H1 (cell line): ENCODE data around the gene ARID4B. TPM values are rescaled to one million over a fixed set of nuclear protein-coding genes. Genes with fewer than 3 reads are reported as not detected.

Experiments
- CTCF ChIA-PET: fragments of 300-600 bp; sonication (Branson Sonifier 250); formaldehyde crosslinking; loops from one replicate; lab custom pipeline; 2021; ENCODE audit not compliant: partially characterized antibody; lab: Charles Lee
- POLR2A ChIA-PET: fragments of 300-600 bp; sonication (Branson Sonifier 250); formaldehyde crosslinking; loops from one replicate; lab custom pipeline; 2021; ENCODE audit warnings: inconsistent platforms; ENCODE audit not compliant: partially characterized antibody; lab: Charles Lee
- DNase-seq, 2 experiments: peaks; one replicate each; pipeline versions ENCODE4 v3.0.0 to v3.0.0-alpha.2; 2010 to 2022; ENCODE audit warnings: low spot score in 2 of 2, low read depth in 1 of 2, mixed read lengths in 1 of 2
- FAIRE-seq: peaks from 2 replicates; lab custom pipeline; 2011; peaks lifted over from hg19 to GRCh38; lab: Jason Lieb, UNC
- H2AFZ ChIP-seq: 2 replicates; pipeline ENCODE4 v1.8.1; 2012; ENCODE audit warnings: low read length, inconsistent platforms
- H2AK5ac ChIP-seq: 2 replicates; pipeline ENCODE4 v1.6.1; 2013; ENCODE audit warnings: low read depth, low read length
- H2BK120ac ChIP-seq: replicated peaks from 2 replicates; pipeline ENCODE3; 2013; ENCODE audit warnings: low read depth, low read length, inconsistent platforms
- H2BK12ac ChIP-seq: 2 replicates; pipeline ENCODE4 v1.6.1; 2013; ENCODE audit warnings: low read depth, low read length
- H2BK15ac ChIP-seq: 2 replicates; pipeline ENCODE4 v1.6.1; 2013; ENCODE audit warnings: low read length
- H2BK20ac ChIP-seq: 2 replicates; pipeline ENCODE4 v1.6.1; 2013; ENCODE audit warnings: low read length
- H2BK5ac ChIP-seq: 2 replicates; pipeline ENCODE4 v1.6.1; 2013; ENCODE audit warnings: low read depth, low read length
- H3K14ac ChIP-seq: 2 replicates; pipeline ENCODE4 v1.6.1; 2013; ENCODE audit warnings: inconsistent platforms; ENCODE audit not compliant: insufficient read length
- H3K18ac ChIP-seq: 2 replicates; pipeline ENCODE4 v1.6.1; 2013; ENCODE audit warnings: low read length; ENCODE audit errors: extremely low read depth
- H3K23ac ChIP-seq: 2 replicates; pipeline ENCODE4 v1.6.1; 2013; ENCODE audit warnings: inconsistent platforms; ENCODE audit not compliant: insufficient read length
- H3K23me2 ChIP-seq: 2 replicates; pipeline ENCODE4 v1.6.1; 2013; ENCODE audit warnings: low read depth, low read length
- H3K27ac ChIP-seq: 2 replicates; pipeline ENCODE4 v1.6.1; 2011; ENCODE audit warnings: low read depth, low read length, inconsistent platforms
- H3K27me3 ChIP-seq, 4 experiments: replicated peaks in 1 of 4; 1 replicate in 1 of 4; 2 replicates in 3 of 4; pipeline versions ENCODE4 v1.6.1 to v1.8.1; 2011 to 2013; ENCODE audit warnings: low read length in 3 of 4, mild to moderate bottlenecking in 3 of 4, inconsistent platforms in 2 of 4, mixed read lengths in 2 of 4, moderate library complexity in 1 of 4; ENCODE audit not compliant: control insufficient read depth in 3 of 4, insufficient read depth in 3 of 4; ENCODE audit errors: extremely low read depth in 1 of 4
- H3K36me3 ChIP-seq, 4 experiments: 2 replicates each; pipeline versions ENCODE4 v1.6.1 to v1.8.1; 2011 to 2013; ENCODE audit warnings: mild to moderate bottlenecking in 4 of 4, low read length in 3 of 4, moderate library complexity in 2 of 4, control low read depth in 1 of 4, inconsistent platforms in 1 of 4; ENCODE audit not compliant: insufficient read depth in 4 of 4, control insufficient read depth in 2 of 4
- H3K4ac ChIP-seq: replicated peaks from 2 replicates; pipeline ENCODE3; 2013; ENCODE audit warnings: low read length, low read depth, mixed read lengths, inconsistent platforms; ENCODE audit not compliant: insufficient read length
- H3K4me1 ChIP-seq, 4 experiments: replicated peaks in 1 of 4; 1 replicate in 1 of 4; 2 replicates in 3 of 4; pipeline versions ENCODE4 v1.6.1 to v1.8.1; 2011 to 2013; ENCODE audit warnings: low read length in 3 of 4, inconsistent platforms in 2 of 4, mixed read lengths in 1 of 4; ENCODE audit not compliant: insufficient read depth in 4 of 4, control insufficient read depth in 3 of 4
- H3K4me2 ChIP-seq, 2 experiments: 2 replicates each; pipeline versions ENCODE4 v1.6.1 to v1.8.1; 2011 to 2013; ENCODE audit warnings: low read depth in 2 of 2, low read length in 2 of 2, control low read depth in 1 of 2, inconsistent platforms in 1 of 2, mild to moderate bottlenecking in 1 of 2; ENCODE audit not compliant: insufficient read depth in 1 of 2
- H3K4me3 ChIP-seq, 4 experiments: fragments of 200-600, 300-600 bp in 1 of 4; sonication (generic), shearing (Covaris generic), sonication (Bioruptor Twin) in 1 of 4; 2 replicates each; pipeline versions ENCODE4 v1.5.1 to v1.8.1; 2011 to 2016; ENCODE audit warnings: low read length in 4 of 4, low read depth in 3 of 4, control low read depth in 2 of 4, inconsistent platforms in 2 of 4, mild to moderate bottlenecking in 2 of 4, mixed read lengths in 1 of 4, moderate library complexity in 1 of 4; ENCODE audit not compliant: insufficient read depth in 2 of 4; ENCODE audit errors: extremely low read depth in 1 of 4
- H3K56ac ChIP-seq: replicated peaks from 2 replicates; pipeline ENCODE3; 2013; ENCODE audit warnings: low read depth, mild to moderate bottlenecking, mixed read lengths, low read length, inconsistent platforms; ENCODE audit not compliant: insufficient read length
- H3K79me1 ChIP-seq: 2 replicates; pipeline ENCODE4 v1.6.1; 2013; ENCODE audit warnings: low read depth, low read length, control low read depth
- H3K79me2 ChIP-seq, 2 experiments: 2 replicates each; pipeline versions ENCODE4 v1.6.1 to v1.8.1; 2012 to 2013; ENCODE audit warnings: low read length in 2 of 2, mild to moderate bottlenecking in 2 of 2, inconsistent platforms in 1 of 2; ENCODE audit not compliant: insufficient read depth in 2 of 2, control insufficient read depth in 1 of 2
- H3K9ac ChIP-seq, 4 experiments: replicated peaks in 1 of 4; 1 replicate in 1 of 4; 2 replicates in 3 of 4; pipeline versions ENCODE4 v1.6.1 to v1.8.1; 2011 to 2013; ENCODE audit warnings: low read depth in 3 of 4, low read length in 3 of 4, control low read depth in 2 of 4, mild to moderate bottlenecking in 2 of 4, moderate library complexity in 2 of 4, inconsistent platforms in 1 of 4; ENCODE audit errors: extremely low read depth in 1 of 4
- H3K9me3 ChIP-seq, 2 experiments: 2 replicates each; pipeline versions ENCODE4 v1.6.1 to v1.8.1; 2012 to 2013; ENCODE audit warnings: mild to moderate bottlenecking in 2 of 2, moderate library complexity in 2 of 2, control low read depth in 1 of 2, inconsistent platforms in 1 of 2, low read depth in 1 of 2, low read length in 1 of 2, mixed read lengths in 1 of 2; ENCODE audit not compliant: insufficient read depth in 2 of 2
- H4K20me1 ChIP-seq, 2 experiments: replicated peaks in 1 of 2; 2 replicates each; pipeline versions ENCODE3 to v1.8.1; 2011 to 2013; ENCODE audit warnings: inconsistent platforms in 2 of 2, low read length in 2 of 2, mild to moderate bottlenecking in 1 of 2; ENCODE audit not compliant: insufficient read depth in 2 of 2, control insufficient read depth in 1 of 2
- H4K5ac ChIP-seq: 2 replicates; pipeline ENCODE4 v1.6.1; 2013; ENCODE audit warnings: low read length, low read depth, mixed read lengths, inconsistent platforms; ENCODE audit not compliant: insufficient read length
- H4K8ac ChIP-seq: 2 replicates; pipeline ENCODE4 v1.8.0; 2013; ENCODE audit warnings: mild to moderate bottlenecking, moderate library complexity, low read length, inconsistent platforms; ENCODE audit not compliant: insufficient read depth; ENCODE audit errors: extremely low read depth
- H4K91ac ChIP-seq: replicated peaks from 2 replicates; pipeline ENCODE3; 2013; ENCODE audit warnings: low read length, mixed read lengths, inconsistent platforms; ENCODE audit not compliant: insufficient read length
- BACH1 ChIP-seq: IDR thresholded peaks from 2 replicates; pipeline ENCODE4 v1.6.1; 2012; ENCODE audit warnings: low read length, improper control_type of control experiment
- BRCA1 ChIP-seq: IDR thresholded peaks from 2 replicates; pipeline ENCODE4 v1.6.1; 2012; ENCODE audit warnings: low read depth, low read length, improper control_type of control experiment
- CBX5 ChIP-seq: fragments of 300-800, 300-1000 bp; sonication (generic); IDR thresholded peaks from 2 replicates; pipeline ENCODE4 v1.7.1; 2016; ENCODE audit warnings: antibody characterized with exemption, low read length, low read depth
- CREB1 ChIP-seq: IDR thresholded peaks from 2 replicates; pipeline ENCODE4 v1.6.1; 2012; ENCODE audit warnings: inconsistent platforms
- EP300 ChIP-seq, 2 experiments: IDR thresholded peaks; 1 replicate in 1 of 2; 2 replicates in 1 of 2; pipeline ENCODE4 v1.6.1; 2011 to 2012; ENCODE audit warnings: low read depth in 2 of 2, low read length in 2 of 2, mild to moderate bottlenecking in 2 of 2, borderline replicate concordance in 1 of 2, inconsistent platforms in 1 of 2, moderate library complexity in 1 of 2
- EZH2 ChIP-seq: fragments of 200-600 bp; sonication (generic); IDR thresholded peaks from 2 replicates; pipeline ENCODE4 v1.7.1; 2012; ENCODE audit warnings: low read depth, mild to moderate bottlenecking, moderate library complexity, low read length, inconsistent platforms; ENCODE audit not compliant: severe bottlenecking
- KDM1A ChIP-seq: fragments of 200-600, 300-600 bp; sonication (generic); IDR thresholded peaks from 2 replicates; pipeline ENCODE4 v1.7.1; 2016; ENCODE audit warnings: mild to moderate bottlenecking, low read length, borderline replicate concordance
- NANOG ChIP-seq: IDR thresholded peaks from 2 replicates; pipeline ENCODE4 v1.6.1; 2011; ENCODE audit warnings: low read length, low read depth, mild to moderate bottlenecking, inconsistent platforms; ENCODE audit not compliant: insufficient read depth, poor library complexity, severe bottlenecking
- SIRT6 ChIP-seq: IDR thresholded peaks from one replicate; pipeline ENCODE4 v1.7.1; 2012; ENCODE audit warnings: low read length, inconsistent platforms
- SP4 ChIP-seq: IDR thresholded peaks from 2 replicates; pipeline ENCODE4 v1.6.1; 2012; ENCODE audit warnings: low read length, inconsistent platforms
- TAF1 ChIP-seq: IDR thresholded peaks from 2 replicates; pipeline ENCODE4 v1.6.1; 2011; ENCODE audit warnings: mild to moderate bottlenecking, low read depth, low read length
- YY1 ChIP-seq: IDR thresholded peaks from 2 replicates; pipeline ENCODE4 v1.6.1; 2011; ENCODE audit warnings: low read depth, mild to moderate bottlenecking, low read length
- WGBS, 2 experiments: shearing (Covaris generic) in 1 of 2; methylation state at CpG; one replicate each; pipeline versions ENCODE4 v1.1.6 to v1.1.7; 2013 to 2015; ENCODE audit warnings: low lambda C conversion rate in 2 of 2, mixed read lengths in 2 of 2, inconsistent platforms in 1 of 2, low coverage in 1 of 2, missing lambda C conversion rate in 1 of 2; ENCODE audit not compliant: insufficient replicate concordance in 2 of 2, insufficient coverage in 1 of 2, insufficient read length in 1 of 2; ENCODE audit errors: extremely low coverage in 1 of 2, missing lambda C conversion rate in 1 of 2; 5-methylcytosine and 5-hydroxymethylcytosine counted together
- polyA plus RNA-seq, 7 experiments: library from polyadenylated mRNA; depleted of rRNA in 3 of 7; stranded (reverse) in 5 of 7; unstranded in 2 of 7; fragments of >200 nt in 5 of 7; fragments of 200-250 nt in 2 of 7; gene quantifications; 1 replicate in 5 of 7; 2 replicates in 1 of 7; 4 replicates in 1 of 7; pipeline versions ENCODE4 v1.2.1 to v1.2.3, GENCODE V29; 2011 to 2013; ENCODE audit warnings: missing spikeins in 2 of 7, mixed read lengths in 2 of 7
- total RNA-seq: library from RNA; stranded (reverse); fragmentation: NEBNext Ultra II Directional; extraction: Animal tissue kit (Norgen Biotek cat#: 25700); gene quantifications from 2 replicates; pipeline ENCODE4 v1.2.1, GENCODE V29; 2021
- TF ChIP-seq, protein P1 (sequence below): IDR thresholded peaks from 2 replicates; pipeline ENCODE4 v1.6.1; 2012; ENCODE audit warnings: low read length, inconsistent platforms

Gene ARID4B
- total and polyA plus RNA-seq, 2 of the 8 experiments (the other 6 are each of a cell fraction or from before 2014, with no cell fraction given), result 5.1 to 28.8 TPM

DNA sequence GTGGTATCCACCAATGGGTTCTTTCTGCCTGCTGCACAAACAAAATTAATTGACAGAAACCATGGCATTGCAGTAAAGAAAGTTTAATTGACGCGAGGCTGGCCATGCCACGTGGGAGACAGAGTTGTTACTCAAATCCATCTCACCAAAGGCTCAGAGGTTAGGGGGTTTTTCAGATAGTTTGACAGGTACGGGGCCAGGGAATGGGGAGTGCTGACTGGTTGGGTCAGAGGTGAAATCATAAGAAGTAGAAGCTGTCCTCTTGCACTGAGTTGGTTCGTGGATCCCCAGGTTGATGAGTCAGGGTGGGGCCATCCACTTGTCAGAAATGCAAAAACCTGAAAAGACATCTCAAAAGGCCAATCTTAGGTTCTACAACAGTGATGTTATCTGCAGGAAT lies 38.3 kb upstream of the ARID4B start:
- Histone ChIP-seq H3K18ac (no peak overlapping the region), H3K4me2 (peak overlapping the region in 1 of 2 experiments; percentile 63; a peak in 2 of 4 replicates), H2BK12ac (0 out of 2 replicates have a peak overlapping the region, but pooled peaks have one; percentile 75), H3K9ac (no peak overlapping the region), H2AFZ (0 out of 2 replicates have a peak overlapping the region, but pooled peaks have one; percentile 11), H3K23me2 (no peaks in the 10 kb centered on the region), H3K79me1 (peaks cover 3% of the 10 kb centered on the region), H3K14ac (no peak overlapping the region), H3K79me2 (peaks cover 0 to 22% of the 10 kb centered on the region in 2 experiments; a peak in 2 of 4 replicates), H3K36me3 (no peaks in the 10 kb centered on the region), H3K4me3 (no peak overlapping the region), H4K5ac (no peak overlapping the region), H2BK5ac (peak overlapping the region; percentile 12; the same call in 1 of the 2 replicates), H3K4ac (no peak overlapping the region), H4K20me1 (no peaks in the 10 kb centered on the region), H2AK5ac (no peak overlapping the region), H3K4me1 (no peaks in the 10 kb centered on the region), H3K9me3 (no peaks in the 10 kb centered on the region), H3K56ac (no peak overlapping the region), H3K23ac (no peak overlapping the region), H4K91ac (no peak overlapping the region), H2BK120ac (no peak overlapping the region), H2BK15ac (0 out of 2 replicates have a peak overlapping the region, but pooled peaks have one; percentile 67), H2BK20ac (no peak overlapping the region), H3K27me3 (no peaks in the 10 kb centered on the region), H4K8ac (no peak overlapping the region), H3K27ac (no peak overlapping the region)
- ChIA-PET POLR2A (interaction anchor here (1.4 to 2.5 kb wide), 2 partner anchors 38 to 42 kb away, joined by 3 to 12 read pairs; partner anchors contain the start of genes ARID4B and GGPS1), CTCF (interaction anchor here (1.2 kb wide), 1 partner anchor 246 kb away, joined by 3 read pairs; no protein-coding TSS in a partner anchor)
- WGBS, 2 experiments, result 93% methylated on average over 5 of the region's 5 CpGs; no CpG with 5 or more reads in 1 of the 2 experiments
- DNase-seq (no peak), FAIRE-seq (no peak)
- no peak for TF ChIP-seq YY1
- no peak for TF ChIP-seq CBX5
- no peak for TF ChIP-seq SP4
- TF ChIP-seq, protein P1, sequence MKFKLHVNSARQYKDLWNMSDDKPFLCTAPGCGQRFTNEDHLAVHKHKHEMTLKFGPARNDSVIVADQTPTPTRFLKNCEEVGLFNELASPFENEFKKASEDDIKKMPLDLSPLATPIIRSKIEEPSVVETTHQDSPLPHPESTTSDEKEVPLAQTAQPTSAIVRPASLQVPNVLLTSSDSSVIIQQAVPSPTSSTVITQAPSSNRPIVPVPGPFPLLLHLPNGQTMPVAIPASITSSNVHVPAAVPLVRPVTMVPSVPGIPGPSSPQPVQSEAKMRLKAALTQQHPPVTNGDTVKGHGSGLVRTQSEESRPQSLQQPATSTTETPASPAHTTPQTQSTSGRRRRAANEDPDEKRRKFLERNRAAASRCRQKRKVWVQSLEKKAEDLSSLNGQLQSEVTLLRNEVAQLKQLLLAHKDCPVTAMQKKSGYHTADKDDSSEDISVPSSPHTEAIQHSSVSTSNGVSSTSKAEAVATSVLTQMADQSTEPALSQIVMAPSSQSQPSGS, result no peak
- TF ChIP-seq BACH1, result no peak
- no peak for TF ChIP-seq NANOG
- no peak for TF ChIP-seq SIRT6
- no peak for TF ChIP-seq BRCA1
- no peak for TF ChIP-seq CREB1
- no peak for TF ChIP-seq TAF1
- no peak for TF ChIP-seq EZH2
- TF ChIP-seq KDM1A, result no peak
- TF ChIP-seq EP300 (IDR thresholded peaks at IDR 0.05; ENCODE audit: borderline replicate concordance in 1 of 2, low read depth in 2 of 2, low read length in 2 of 2), result no peak
